ENCODE data around the gene PPP1R14C. TPM values are rescaled to one million over a fixed set of nuclear protein-coding genes. Genes with fewer than 3 reads are reported as not detected.

PPP1R14C gene
- total and polyA plus RNA-seq, 2 of the 13 experiments (the other 11 are each of a cell fraction or from before 2014, with no cell fraction given) = not detected

DNA sequence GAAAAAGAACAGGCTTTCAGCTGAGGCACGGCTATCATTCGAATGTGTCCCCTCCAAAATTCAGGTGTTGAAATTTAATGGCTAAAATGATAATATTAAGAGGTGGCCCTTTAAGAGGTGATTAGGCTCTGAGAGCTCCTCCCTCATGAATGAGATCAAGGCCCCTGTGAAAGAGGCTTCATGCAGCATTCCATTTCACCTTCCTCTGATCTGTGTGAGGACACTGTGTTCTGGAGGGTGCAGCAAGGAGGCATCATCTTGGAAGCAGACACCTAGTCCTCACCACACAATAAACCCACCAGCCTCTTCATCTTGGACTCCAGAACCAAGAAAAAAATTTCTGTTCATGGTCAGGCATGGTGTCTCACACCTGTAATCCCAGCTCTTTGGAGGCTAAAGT lies 56.4 kb downstream of the PPP1R14C start:
- ChIA-PET CTCF (ENCODE audit: low intra/inter-chr PET ratio, low total read pairs) (no interaction called here), POLR2A (no interaction called here)
- in situ Hi-C loops (cut with HindIII; ENCODE audit: extremely low pct_ligation_motif_present, low pct_unique_long_range_greater_than_20kb) (no loop called here), intact Hi-C loops (cut with micrococcal nuclease; ENCODE audit: unreplicated experiment) (no loop called here)
- DNase-seq (ENCODE audit: low spot score) (no peak), ATAC-seq (no peak), FAIRE-seq (no peak)
- no peaks in the 10 kb centered on the region for H3K9me3 ChIP-seq (ENCODE audit: low read length)
- H3K4me3 ChIP-seq (replicated peaks in 1 of 3; ENCODE audit: insufficient read depth in 1 of 3, low read depth in 2 of 3, low read length in 3 of 3) = no peak overlapping the region
- H3K27ac ChIP-seq (ENCODE audit: extremely low read length, insufficient read depth, low read length) = no peak overlapping the region
- no TSS peak for BruUV-seq (replicated peaks)
- peaks cover 0 to 8% of the 10 kb centered on the region in 2 experiments; a peak in 3 of 5 replicates for H3K27me3 ChIP-seq (ENCODE audit: control insufficient read depth in 1 of 2, insufficient read depth in 2 of 2, low read length in 2 of 2)
- H3K79me2 ChIP-seq (ENCODE audit: insufficient read depth, low read length) = no peaks in the 10 kb centered on the region
- no peak overlapping the region for H3K9ac ChIP-seq (ENCODE audit: insufficient read depth, low read depth, low read length)
- no peaks in the 10 kb centered on the region; the same call in 1 of the 2 replicates for H4K20me1 ChIP-seq (ENCODE audit: insufficient read depth, low read length)
- H2AFZ ChIP-seq (ENCODE audit: low read length) = no peak overlapping the region
- H3K36me3 ChIP-seq (replicated peaks in 1 of 2; ENCODE audit: control insufficient read depth in 1 of 2, insufficient read depth in 2 of 2, low read length in 2 of 2) = no peaks in the 10 kb centered on the region
- no peak overlapping the region for H3K4me2 ChIP-seq (ENCODE audit: low read depth, low read length)
- WGBS (ENCODE audit: low lambda C conversion rate) = 27% methylated on average over 2 of the region's 2 CpGs
- no peaks in the 10 kb centered on the region for H3K4me1 ChIP-seq (ENCODE audit: insufficient read depth, low read length)
- TF ChIP-seq AGO1 (IDR thresholded peaks at IDR 0.05; ENCODE audit: low read depth, low read length, poor library complexity, severe bottlenecking) = no peak
- no peak for TF ChIP-seq SP2 (CRISPR knock-in tag; IDR thresholded peaks at IDR 0.05)
- TF ChIP-seq, protein P1, sequence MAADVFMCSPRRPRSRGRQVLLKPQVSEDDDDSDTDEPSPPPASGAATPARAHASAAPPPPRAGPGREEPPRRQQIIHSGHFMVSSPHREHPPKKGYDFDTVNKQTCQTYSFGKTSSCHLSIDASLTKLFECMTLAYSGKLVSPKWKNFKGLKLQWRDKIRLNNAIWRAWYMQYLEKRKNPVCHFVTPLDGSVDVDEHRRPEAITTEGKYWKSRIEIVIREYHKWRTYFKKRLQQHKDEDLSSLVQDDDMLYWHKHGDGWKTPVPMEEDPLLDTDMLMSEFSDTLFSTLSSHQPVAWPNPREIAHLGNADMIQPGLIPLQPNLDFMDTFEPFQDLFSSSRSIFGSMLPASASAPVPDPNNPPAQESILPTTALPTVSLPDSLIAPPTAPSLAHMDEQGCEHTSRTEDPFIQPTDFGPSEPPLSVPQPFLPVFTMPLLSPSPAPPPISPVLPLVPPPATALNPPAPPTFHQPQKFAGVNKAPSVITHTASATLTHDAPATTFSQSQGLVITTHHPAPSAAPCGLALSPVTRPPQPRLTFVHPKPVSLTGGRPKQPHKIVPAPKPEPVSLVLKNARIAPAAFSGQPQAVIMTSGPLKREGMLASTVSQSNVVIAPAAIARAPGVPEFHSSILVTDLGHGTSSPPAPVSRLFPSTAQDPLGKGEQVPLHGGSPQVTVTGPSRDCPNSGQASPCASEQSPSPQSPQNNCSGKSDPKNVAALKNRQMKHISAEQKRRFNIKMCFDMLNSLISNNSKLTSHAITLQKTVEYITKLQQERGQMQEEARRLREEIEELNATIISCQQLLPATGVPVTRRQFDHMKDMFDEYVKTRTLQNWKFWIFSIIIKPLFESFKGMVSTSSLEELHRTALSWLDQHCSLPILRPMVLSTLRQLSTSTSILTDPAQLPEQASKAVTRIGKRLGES (CRISPR knock-in tag; IDR thresholded peaks at IDR 0.05; ENCODE audit: borderline replicate concordance) = no peak
- no peak for TF ChIP-seq ZBTB42 (CRISPR knock-in tag; IDR thresholded peaks at IDR 0.05)
- no peak for TF ChIP-seq ZFAT (CRISPR knock-in tag; conservative IDR thresholded peaks at IDR 0.05)
- no peak for TF ChIP-seq NONO (IDR thresholded peaks at IDR 0.05)
- no peak for TF ChIP-seq NONO (CRISPR knock-in tag; conservative IDR thresholded peaks at IDR 0.05)
- no peak for TF ChIP-seq ZNF230 (CRISPR knock-in tag; IDR thresholded peaks at IDR 0.05)
- TF ChIP-seq, protein P2, sequence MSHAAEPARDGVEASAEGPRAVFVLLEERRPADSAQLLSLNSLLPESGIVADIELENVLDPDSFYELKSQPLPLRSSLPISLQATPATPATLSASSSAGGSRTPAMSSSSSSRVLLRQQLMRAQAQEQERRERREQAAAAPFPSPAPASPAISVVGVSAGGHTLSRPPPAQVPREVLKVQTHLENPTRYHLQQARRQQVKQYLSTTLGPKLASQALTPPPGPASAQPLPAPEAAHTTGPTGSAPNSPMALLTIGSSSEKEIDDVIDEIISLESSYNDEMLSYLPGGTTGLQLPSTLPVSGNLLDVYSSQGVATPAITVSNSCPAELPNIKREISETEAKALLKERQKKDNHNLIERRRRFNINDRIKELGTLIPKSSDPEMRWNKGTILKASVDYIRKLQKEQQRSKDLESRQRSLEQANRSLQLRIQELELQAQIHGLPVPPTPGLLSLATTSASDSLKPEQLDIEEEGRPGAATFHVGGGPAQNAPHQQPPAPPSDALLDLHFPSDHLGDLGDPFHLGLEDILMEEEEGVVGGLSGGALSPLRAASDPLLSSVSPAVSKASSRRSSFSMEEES (CRISPR knock-in tag; IDR thresholded peaks at IDR 0.05) = no peak
- TF ChIP-seq, protein P3, sequence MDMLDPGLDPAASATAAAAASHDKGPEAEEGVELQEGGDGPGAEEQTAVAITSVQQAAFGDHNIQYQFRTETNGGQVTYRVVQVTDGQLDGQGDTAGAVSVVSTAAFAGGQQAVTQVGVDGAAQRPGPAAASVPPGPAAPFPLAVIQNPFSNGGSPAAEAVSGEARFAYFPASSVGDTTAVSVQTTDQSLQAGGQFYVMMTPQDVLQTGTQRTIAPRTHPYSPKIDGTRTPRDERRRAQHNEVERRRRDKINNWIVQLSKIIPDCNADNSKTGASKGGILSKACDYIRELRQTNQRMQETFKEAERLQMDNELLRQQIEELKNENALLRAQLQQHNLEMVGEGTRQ (IDR thresholded peaks at IDR 0.05; ENCODE audit: low read depth, low read length) = no peak
- TF ChIP-seq, protein P3 (CRISPR knock-in tag; IDR thresholded peaks at IDR 0.05; ENCODE audit: borderline replicate concordance) = no peak
- TF ChIP-seq GPN1 (CRISPR knock-in tag; IDR thresholded peaks at IDR 0.05; ENCODE audit: borderline replicate concordance) = no peak
- TF ChIP-seq, protein P4, sequence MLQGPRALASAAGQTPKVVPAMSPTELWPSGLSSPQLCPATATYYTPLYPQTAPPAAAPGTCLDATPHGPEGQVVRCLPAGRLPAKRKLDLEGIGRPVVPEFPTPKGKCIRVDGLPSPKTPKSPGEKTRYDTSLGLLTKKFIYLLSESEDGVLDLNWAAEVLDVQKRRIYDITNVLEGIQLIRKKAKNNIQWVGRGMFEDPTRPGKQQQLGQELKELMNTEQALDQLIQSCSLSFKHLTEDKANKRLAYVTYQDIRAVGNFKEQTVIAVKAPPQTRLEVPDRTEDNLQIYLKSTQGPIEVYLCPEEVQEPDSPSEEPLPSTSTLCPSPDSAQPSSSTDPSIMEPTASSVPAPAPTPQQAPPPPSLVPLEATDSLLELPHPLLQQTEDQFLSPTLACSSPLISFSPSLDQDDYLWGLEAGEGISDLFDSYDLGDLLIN (CRISPR knock-in tag; IDR thresholded peaks at IDR 0.05; ENCODE audit: borderline replicate concordance) = no peak
- TF ChIP-seq HCFC1 (IDR thresholded peaks at IDR 0.05; ENCODE audit: low read depth, low read length) = no peak
- TF ChIP-seq, protein P5, sequence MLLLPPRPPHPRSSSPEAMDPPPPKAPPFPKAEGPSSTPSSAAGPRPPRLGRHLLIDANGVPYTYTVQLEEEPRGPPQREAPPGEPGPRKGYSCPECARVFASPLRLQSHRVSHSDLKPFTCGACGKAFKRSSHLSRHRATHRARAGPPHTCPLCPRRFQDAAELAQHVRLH (CRISPR knock-in tag; IDR thresholded peaks at IDR 0.05; ENCODE audit: borderline replicate concordance, low read depth) = no peak
- TF ChIP-seq KDM5B (CRISPR knock-in tag; IDR thresholded peaks at IDR 0.05; ENCODE audit: borderline replicate concordance) = no peak
- no peak for TF ChIP-seq SAP130 (CRISPR knock-in tag; IDR thresholded peaks at IDR 0.05; ENCODE audit: low read depth)

All from HepG2 (cell line).